CD4-positive, alpha-beta T cell treated with Interleukin-15 for 4 hours (primary cell): Measurements from ENCODE around the gene ARMC7.
"Not testable (repeated sequence)": the region's sequence is repeated elsewhere in the genome, so short reads cannot be mapped to it uniquely, and the experiment has no call there.

Experiments
- DNase-seq: peaks from one replicate; pipeline ENCODE4 v3.0.0-alpha.2; 2020; ENCODE audit warnings: low spot score

The ARMC7 gene

DNA sequence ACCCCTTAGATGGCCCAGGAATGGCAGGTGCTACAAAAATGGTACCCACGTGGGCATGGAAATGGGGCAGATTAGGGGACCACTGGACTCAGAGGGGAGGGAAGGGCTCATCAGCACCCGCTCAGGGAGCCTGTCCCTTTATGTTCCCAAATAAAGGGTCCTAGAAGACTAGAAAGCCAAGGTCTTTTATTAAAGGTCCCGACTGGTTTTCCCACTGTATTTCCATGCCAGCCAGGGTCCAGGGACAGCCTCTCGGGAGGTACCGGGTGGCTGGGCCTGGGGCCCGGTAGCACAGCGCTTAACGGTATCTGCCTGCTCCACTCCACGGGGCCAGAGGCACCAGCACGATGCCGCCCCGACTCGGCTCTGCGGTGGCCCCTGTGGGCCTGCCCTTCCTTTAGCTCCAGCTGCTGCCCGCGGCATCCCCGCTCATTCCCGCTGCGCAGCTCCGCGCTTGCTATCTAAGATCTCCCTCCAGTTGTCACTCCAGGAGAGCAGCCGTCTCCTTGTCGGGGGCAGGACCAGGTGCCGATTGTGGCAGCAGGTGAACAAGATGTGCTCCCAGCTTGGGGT, 20.4 kb downstream of the ARMC7 start:
- no peak for DNase-seq

- DNase-seq, result peak; percentile 52
Observed at GRCh38 chr17:75130632-75131277, 21.0 kb downstream of the ARMC7 start.

DNA sequence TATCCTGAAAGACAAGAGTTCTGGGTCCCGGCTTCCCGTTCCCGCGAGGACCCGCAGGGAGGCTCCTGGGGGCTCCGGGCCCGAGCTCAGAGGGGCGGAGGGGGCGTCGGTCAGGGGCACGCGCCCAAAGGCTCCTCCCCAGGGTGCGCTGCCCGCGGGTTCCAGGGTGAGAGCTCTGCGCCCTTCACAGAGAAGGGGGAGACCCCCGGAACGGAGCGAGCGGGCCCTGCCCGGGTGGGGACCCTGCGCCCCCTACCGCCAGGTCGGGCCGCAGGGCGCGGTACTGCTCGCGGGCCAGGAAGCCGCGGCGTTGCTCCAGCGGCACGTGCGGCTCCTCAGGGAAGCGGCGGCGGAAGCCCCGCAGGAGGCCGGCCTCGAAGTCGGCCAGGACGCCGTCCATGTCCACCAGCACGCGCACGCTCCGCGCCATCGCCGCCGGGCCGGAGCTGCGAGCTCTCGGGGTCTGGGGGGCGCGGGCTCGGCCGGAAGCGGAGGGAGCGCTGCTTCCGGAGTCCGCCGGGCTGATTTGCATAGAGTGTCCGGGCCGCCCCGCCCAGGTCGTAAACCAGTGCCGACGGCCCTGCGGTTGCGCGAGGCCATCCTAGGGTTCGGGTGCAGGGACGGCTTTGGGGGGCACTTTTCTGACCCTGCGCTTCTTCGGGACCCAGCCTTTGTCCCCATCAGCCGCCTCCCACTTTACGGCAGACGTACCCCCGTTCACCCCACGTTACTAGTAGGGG, 21.7 kb downstream of the ARMC7 start, which contains the start of gene NT5C:
TSS of gene NT5C (minus strand) at position 465 of the 740 bp plus-strand sequence. CDS start at position 430, 35 bp downstream.
- peak; percentile 53 for DNase-seq

DNA sequence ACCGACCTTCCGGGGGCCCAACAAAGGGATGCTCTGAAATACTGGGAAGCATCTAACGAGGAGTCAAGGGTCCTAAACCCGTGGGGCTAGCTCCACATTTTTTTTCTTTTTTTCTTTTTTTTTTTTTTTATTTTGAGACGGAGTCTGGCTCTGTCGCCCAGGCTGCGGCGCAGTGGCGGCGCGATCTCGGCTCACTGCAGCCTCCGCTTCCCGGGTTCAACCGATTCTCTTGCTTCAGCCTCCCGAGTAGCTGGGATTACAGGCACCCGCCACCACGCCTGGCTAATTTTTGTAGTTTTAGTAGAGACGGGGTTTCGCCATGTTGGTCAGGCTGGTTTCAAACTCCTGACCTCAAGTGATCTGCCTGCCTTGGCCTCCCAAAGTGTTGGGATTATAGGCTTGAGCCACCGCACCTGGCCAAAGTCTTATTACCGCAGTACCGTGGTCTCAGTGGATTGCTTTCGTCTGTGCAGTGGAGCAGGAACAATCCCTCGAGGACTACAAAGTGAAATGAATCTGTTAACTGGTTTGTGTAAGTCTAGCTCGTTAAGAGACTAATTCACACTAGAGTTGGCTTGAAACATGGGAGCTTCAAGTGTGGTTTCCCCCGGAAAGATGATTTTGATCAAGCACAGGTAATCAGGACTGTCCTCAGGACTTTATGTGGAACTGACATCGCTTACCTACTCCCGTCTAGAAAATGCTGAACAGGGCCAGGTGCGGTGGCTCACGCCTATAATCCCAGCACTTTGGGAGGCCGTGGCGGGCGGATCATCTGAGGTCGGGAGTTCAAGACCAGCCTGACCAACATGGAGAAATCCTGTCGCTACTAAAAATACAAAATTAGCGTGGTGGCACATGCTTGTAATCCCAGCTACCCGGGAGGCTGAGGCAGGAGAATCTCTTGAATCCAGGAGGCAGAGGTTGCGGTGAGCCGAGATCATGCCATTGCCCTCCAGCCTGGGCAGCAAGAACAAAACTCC, 22.5 kb downstream of the ARMC7 start:
- DNase-seq, result not testable (repeated sequence)

DNA sequence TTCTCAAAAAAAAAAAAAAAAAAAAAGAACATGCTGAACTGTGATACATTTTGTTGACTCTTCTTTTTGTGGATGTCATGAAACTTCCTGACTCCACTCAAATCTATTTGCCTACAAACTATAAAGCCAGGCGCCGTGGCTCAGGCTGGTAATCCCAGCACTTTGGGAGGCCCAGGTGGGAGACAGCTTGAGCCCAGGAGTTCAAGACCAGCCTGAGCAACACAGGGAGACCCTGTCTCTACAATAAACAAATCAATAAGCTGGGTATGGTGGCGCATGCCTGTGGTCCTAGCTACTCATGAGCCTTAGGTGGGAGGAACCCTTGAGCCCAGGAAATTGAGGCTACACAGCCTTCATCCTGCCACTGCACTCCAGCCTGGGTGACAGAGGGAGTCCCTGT, 23.2 kb downstream of the ARMC7 start:
- no peak for DNase-seq

DNA sequence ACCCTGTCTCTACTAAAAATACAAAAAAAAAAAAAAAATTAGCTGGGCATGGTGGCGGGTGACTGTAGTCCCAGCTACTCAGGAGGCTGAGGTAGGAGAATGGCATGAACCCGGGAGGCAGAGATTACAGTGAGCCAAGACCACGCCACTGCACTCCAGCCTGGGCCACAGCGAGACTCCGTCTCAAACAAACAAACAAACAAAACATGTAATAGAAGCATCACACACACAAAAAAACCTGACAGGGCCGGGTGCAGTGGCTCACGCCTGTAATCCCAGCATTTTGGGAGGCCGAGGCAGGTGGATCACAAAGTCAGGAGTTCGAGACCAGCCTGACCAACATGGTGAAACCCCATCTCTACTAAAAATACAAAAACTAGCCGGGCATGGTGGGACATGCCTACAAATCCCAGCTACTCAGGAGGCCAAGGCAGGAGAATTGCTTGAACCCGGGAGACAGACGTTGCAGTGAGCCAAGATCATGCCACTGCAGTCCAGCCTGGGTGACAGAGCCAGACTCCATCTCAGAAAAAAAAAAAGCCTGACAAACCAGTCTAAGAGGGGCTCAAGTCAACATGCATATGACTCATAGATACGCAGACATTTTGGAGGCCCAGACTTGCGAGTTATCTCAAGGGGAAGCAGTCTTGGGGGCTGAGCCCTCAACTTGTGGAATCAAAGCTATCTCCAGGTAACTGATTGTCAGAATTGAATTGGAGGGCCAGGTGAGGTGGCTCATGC, 24.0 kb downstream of the ARMC7 start:
- not testable (repeated sequence) for DNase-seq

GRCh38 chr17:75135452-75135851, 25.7 kb downstream of the ARMC7 start:
- no peak for DNase-seq

DNA sequence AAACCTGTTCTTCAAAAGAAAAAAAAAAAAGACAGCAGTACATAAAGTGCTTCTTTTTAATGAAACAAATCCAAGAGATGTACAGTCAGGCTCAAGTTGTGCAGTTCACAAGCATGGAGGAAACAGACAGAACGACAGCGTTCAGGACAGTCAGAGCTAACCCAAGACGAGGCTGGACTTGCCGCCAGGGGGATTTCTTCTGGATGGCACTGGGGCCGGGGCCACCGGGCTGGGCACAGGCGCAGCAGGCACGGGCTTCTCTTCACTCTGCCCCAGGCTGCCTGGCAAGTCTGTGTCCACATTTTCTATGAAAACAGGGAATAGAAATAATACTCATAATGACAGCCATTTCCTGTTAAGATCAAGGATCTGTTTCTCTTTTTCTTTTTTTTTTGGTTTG, 26.2 kb downstream of the ARMC7 start:
- no peak for DNase-seq

GRCh38 chr17:75137762-75138161, 28.0 kb downstream of the ARMC7 start:
- not testable (repeated sequence) for DNase-seq

- DNase-seq, result no peak
Observed at GRCh38 chr17:75138519-75138918, 28.8 kb downstream of the ARMC7 start.

- DNase-seq, result no peak
Observed at GRCh38 chr17:75142236-75142971, 32.6 kb downstream of the ARMC7 start.

DNA sequence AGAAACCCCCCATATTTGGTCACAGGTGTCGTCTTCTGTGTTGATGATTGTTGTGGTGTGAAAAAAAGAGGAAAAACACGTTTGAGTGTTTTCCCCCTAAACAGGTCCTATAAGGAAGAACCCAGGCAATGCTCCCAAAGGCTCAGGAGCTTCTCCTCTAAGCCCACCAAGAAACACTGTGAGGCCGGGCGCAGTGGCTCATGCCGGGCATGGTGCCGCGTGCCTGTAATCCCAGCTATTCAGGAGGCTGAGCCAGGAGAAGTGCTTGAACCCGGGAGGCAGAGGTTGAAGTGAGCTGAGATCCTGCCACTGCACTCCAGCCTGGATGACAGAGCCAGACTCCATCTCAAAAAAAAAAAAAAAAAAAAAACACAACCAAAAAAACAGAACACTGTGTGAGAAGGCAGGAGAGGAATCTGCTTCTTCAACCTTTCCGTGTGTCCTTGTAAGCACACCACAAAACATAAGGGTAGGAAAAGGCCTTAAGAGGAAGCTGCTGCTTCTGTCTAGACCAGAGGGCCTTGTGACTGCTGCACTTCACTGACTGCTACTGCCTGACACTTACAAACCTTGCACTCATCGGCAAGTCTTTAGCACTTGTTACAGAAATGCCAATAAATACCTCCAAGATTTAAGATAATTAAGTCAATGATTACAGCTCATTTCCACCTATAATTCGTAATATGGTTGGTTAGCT, 35.2 kb downstream of the ARMC7 start:
- DNase-seq, result no peak

GRCh38 chr17:75146592-75146991, 36.8 kb downstream of the ARMC7 start:
- no peak for DNase-seq

- DNase-seq, result no peak
Observed at GRCh38 chr17:75147878-75148546, 38.2 kb downstream of the ARMC7 start.

GRCh38 chr17:75151930-75152329, 42.2 kb downstream of the ARMC7 start:
- no peak for DNase-seq

GRCh38 chr17:75152523-75152921, 42.8 kb downstream of the ARMC7 start:
- no peak for DNase-seq

- no peak for DNase-seq
Observed at GRCh38 chr17:75152922-75153779, 43.4 kb downstream of the ARMC7 start.

DNA sequence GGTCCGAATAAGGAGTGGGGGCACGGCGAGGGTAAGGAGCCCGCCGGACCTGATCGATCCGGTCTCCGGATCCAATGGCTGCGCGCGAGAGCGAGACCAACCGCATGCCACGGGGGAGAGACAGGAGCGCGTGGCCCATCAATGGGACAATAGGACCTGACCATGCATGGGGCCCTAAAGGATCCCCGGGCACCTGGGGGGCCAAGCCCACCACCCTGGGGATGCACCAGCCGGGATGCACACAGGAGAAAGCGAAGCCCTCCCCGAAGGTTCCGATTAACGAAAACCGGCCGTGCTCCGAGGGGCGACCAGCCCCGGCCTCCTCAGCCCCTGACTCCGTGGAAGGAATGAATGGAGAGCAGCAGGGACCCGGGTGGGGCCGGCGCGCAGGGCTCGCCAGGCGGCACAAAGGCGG, 44.0 kb downstream of the ARMC7 start:
- no peak for DNase-seq
